ENCODE data around the gene EFEMP2.
"Not testable (repeated sequence)": the region's sequence is repeated elsewhere in the genome, so short reads cannot be mapped to it uniquely, and the experiment has no call there.

The EFEMP2 gene

GRCh38 chr11:65849366-65849765, 23.2 kb downstream of the EFEMP2 start:
- TF ChIP-seq CTCF (IDR thresholded peaks at IDR 0.05; ENCODE audit: extremely low read depth, missing control alignments) = no peak

GRCh38 chr11:65848693-65849092, 23.9 kb downstream of the EFEMP2 start:
- not testable (repeated sequence) for DNase-seq (ENCODE audit: low spot score)

More at GRCh38 chr11:65849366-65849765, 23.2 kb downstream of the EFEMP2 start:
- no peak for DNase-seq (ENCODE audit: low spot score)

- DNase-seq (ENCODE audit: low spot score) = no peak
- no peak for TF ChIP-seq CTCF (IDR thresholded peaks at IDR 0.05; ENCODE audit: extremely low read depth, missing control alignments)
Observed at GRCh38 chr11:65847746-65848145, 24.9 kb downstream of the EFEMP2 start.

GRCh38 chr11:65844231-65844872, 28.2 kb downstream of the EFEMP2 start:
- TF ChIP-seq CTCF (IDR thresholded peaks at IDR 0.05; ENCODE audit: extremely low read depth, missing control alignments) = no peak
- DNase-seq (ENCODE audit: low spot score) = no peak

- TF ChIP-seq CTCF (IDR thresholded peaks at IDR 0.05; ENCODE audit: extremely low read depth, missing control alignments) = no peak
- no peak for DNase-seq (ENCODE audit: low spot score)
Observed at GRCh38 chr11:65843811-65844210, 28.8 kb downstream of the EFEMP2 start.

GRCh38 chr11:65842144-65842543, 30.5 kb downstream of the EFEMP2 start:
- DNase-seq (ENCODE audit: low spot score) = no peak
- TF ChIP-seq CTCF (IDR thresholded peaks at IDR 0.05; ENCODE audit: extremely low read depth, missing control alignments) = no peak

- no peak for TF ChIP-seq CTCF (IDR thresholded peaks at IDR 0.05; ENCODE audit: extremely low read depth, missing control alignments)
- no peak for DNase-seq (ENCODE audit: low spot score)
Observed at GRCh38 chr11:65834202-65834601, 38.4 kb downstream of the EFEMP2 start.

Measured in GM20000 (cell line).